ENCODE measurements around the gene NUP93.

NUP93 gene

GRCh38 chr16:56748191-56748590 is 18.3 kb downstream of the NUP93 start:
- H3K4me3 ChIP-seq (ENCODE audit: low read depth, low read length) = no peak overlapping the region
- TF ChIP-seq, protein P1, sequence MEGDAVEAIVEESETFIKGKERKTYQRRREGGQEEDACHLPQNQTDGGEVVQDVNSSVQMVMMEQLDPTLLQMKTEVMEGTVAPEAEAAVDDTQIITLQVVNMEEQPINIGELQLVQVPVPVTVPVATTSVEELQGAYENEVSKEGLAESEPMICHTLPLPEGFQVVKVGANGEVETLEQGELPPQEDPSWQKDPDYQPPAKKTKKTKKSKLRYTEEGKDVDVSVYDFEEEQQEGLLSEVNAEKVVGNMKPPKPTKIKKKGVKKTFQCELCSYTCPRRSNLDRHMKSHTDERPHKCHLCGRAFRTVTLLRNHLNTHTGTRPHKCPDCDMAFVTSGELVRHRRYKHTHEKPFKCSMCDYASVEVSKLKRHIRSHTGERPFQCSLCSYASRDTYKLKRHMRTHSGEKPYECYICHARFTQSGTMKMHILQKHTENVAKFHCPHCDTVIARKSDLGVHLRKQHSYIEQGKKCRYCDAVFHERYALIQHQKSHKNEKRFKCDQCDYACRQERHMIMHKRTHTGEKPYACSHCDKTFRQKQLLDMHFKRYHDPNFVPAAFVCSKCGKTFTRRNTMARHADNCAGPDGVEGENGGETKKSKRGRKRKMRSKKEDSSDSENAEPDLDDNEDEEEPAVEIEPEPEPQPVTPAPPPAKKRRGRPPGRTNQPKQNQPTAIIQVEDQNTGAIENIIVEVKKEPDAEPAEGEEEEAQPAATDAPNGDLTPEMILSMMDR (IDR thresholded peaks at IDR 0.05; ENCODE audit: low read depth, low read length, missing control alignments) = no peak
- no peak for DNase-seq (ENCODE audit: low read depth)
- in situ Hi-C loops (cut with HindIII; ENCODE audit: low sequenced_read_pairs) = no loop called here

DNA sequence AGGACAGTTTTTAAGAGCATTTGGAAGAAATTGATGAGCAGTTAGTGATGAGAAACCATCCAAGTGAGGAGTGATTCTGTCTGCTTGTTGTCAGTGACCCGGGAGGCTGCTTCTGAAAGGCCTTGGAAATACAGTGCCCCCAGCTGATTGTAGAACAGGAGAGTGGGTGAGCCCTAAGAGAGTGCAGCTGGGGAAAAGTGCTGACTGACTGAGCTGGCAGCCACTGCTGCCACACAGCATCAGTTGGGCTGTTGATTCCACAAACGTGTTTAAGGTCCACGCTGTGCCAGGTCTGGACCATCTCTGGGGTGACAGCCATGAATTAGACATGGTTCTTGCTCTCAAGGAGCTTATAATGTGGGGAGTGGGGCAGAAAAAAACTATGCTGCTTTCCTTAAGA is 18.9 kb downstream of the NUP93 start:
- no peak for DNase-seq (ENCODE audit: low read depth)
- in situ Hi-C loops (cut with HindIII; ENCODE audit: low sequenced_read_pairs) = no loop called here
- no peak overlapping the region for H3K4me3 ChIP-seq (ENCODE audit: low read depth, low read length)
- TF ChIP-seq, protein P1 (IDR thresholded peaks at IDR 0.05; ENCODE audit: low read depth, low read length, missing control alignments) = no peak

DNA sequence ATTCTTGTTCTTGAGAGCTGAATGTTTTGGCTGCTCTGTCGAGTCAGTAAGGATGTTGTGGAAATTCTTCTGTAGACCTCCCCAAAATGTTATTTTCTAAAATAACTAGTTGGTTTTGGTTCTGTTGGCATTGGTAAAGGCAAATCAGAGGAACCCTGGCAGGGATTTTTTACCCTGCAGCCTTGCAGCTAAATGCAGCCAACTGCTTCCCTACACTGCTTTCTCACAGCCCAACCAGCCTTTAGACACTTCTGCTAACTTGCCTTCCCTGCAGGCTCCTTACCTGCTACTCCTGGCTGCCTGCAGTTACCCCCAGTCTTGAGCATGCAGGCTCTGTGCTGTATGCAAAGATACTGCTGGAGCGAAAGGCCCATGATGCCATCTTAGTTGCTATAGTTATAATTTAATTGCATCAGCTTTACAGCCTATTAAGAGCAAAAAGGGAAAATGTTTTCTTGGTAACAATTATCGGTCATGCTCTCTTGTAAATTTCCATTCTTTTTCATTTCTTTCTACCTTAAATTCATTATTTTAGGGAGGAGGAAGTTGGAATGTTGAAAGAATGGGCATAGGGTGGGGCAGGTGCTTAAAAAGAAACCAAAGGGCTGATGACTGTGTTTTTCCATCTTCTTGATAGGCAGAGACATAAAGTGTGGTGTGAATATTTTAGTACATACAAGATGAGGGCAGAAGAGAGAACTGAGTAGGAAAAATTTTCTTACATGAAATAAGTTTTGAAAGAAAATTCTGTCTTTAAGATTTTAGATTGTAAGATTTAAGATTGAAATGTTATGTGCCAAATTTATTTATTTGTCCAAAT is 20.0 kb downstream of the NUP93 start:
- TF ChIP-seq, protein P1 (IDR thresholded peaks at IDR 0.05; ENCODE audit: low read depth, low read length, missing control alignments) = no peak
- DNase-seq (ENCODE audit: low read depth) = no peak
- in situ Hi-C loops (cut with HindIII; ENCODE audit: low sequenced_read_pairs) = no loop called here

GRCh38 chr16:56753410-56753809 is 23.5 kb downstream of the NUP93 start:
- TF ChIP-seq, protein P1 (IDR thresholded peaks at IDR 0.05; ENCODE audit: low read depth, low read length, missing control alignments) = no peak
- H3K4me3 ChIP-seq (ENCODE audit: low read depth, low read length) = no peak overlapping the region
- DNase-seq (ENCODE audit: low read depth) = no peak
- in situ Hi-C loops (cut with HindIII; ENCODE audit: low sequenced_read_pairs) = no loop called here

More for the DNA sequence above, 20.0 kb downstream of the NUP93 start:
- no peak overlapping the region for H3K4me3 ChIP-seq (ENCODE audit: low read depth, low read length)

DNA sequence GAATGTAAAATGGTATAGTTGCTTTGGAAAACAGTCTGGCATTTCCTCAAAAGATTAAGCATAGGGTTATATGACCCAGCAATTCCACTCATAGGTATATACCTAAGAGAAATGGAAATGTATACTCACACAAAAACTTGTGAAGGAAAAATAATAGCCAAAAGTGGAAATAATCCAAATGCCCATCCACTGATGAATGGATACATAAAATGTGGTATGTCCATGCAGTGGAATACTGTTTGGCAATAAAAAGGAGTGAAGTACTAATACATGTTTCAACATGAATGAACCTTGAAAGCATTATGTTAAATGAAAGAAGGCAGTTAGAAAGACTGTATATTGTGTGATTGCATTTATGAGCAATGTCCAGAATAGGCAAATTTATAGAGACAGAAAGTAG is 25.1 kb downstream of the NUP93 start:
- no peak for DNase-seq (ENCODE audit: low read depth)
- H3K4me3 ChIP-seq (ENCODE audit: low read depth, low read length) = no peak overlapping the region
- TF ChIP-seq, protein P1 (IDR thresholded peaks at IDR 0.05; ENCODE audit: low read depth, low read length, missing control alignments) = no peak
- in situ Hi-C loops (cut with HindIII; ENCODE audit: low sequenced_read_pairs) = no loop called here

GRCh38 chr16:56758432-56758831 is 28.5 kb downstream of the NUP93 start:
- DNase-seq (ENCODE audit: low read depth) = no peak
- no peak overlapping the region for H3K4me3 ChIP-seq (ENCODE audit: low read depth, low read length)
- in situ Hi-C loops (cut with HindIII; ENCODE audit: low sequenced_read_pairs) = no loop called here
- TF ChIP-seq, protein P1 (IDR thresholded peaks at IDR 0.05; ENCODE audit: low read depth, low read length, missing control alignments) = no peak
